Measurements from ENCODE around the gene IRF4.

Gene IRF4

DNA sequence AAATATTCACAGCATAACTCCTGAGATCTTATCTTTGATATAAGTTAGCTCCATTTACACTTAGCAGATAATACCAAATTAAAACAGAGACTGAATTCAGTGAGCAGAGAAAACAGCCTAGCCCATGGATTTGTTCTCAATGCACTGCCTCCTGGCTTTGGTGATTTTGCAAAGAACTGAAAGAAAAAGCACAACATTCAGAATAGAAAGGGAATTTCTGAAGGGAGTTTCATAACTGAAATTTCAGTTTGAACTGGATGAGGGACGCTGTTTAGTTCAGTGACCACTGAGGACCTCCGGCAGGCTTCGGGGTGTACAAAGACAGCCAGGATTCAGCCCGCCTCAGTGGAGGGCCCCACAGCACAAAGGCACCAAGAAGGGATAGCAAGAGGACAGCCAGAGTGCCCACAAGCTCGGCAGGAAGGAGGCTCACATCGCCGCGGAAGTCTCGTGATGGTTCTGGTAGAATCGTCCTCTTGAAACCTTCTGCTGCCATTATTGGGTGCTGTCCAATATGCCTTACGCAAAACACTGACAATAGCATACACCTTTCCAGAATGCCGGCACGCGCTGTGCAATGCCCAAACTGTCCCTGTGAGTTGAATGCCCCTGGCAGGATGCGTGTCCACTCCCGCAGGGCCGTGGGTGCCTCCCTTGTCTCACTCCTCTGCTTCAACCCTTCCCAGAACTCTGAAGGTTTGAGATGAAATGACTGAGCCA is 9.7 kb upstream of the IRF4 start:
- no peak for DNase-seq (ENCODE audit: low spot score)

DNA sequence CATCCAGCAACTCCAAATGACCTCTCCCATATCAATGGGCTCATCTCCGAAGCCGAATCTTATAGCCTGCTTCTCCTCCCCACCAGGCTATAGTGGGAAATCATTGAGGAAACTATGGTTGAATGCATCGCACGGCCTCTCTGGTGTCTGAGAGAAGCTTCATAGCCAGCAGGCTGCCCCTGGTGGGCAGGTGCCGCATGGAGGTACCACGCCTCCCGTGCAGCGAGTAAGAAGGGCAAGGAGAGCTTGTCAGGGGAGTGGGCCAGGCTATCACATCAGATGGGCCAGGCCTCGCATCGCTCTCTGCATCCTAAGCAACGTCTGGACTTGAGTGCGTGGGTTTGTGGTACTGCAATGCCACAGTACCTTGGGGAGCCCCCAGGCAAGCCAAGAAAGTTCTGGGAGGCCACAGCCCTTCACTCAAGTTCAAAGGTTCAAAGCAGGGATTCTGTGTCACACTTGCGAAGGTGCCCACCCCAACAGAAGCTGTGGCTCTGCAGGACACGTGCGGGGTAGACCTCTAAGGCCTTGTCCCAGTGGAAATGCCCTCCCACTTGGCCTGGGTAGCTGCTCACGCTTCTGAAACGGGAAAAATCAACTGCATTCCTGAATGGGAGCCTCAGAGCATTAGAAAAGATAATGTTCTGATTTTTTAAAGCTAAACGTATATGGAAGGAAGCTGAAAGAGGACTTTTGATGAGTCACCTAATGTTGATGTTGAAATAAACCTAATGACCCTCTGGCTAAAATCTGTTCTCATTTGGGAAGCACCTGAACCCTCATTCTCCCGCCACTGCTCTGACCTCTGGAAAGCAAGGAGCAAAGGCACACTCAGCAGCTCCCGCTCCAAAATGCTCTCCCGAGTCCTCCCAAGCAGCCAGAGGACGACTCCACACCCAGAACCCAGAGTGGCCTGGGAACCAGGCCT is 8.4 kb upstream of the IRF4 start:
- no peak for DNase-seq (ENCODE audit: low spot score)

DNA sequence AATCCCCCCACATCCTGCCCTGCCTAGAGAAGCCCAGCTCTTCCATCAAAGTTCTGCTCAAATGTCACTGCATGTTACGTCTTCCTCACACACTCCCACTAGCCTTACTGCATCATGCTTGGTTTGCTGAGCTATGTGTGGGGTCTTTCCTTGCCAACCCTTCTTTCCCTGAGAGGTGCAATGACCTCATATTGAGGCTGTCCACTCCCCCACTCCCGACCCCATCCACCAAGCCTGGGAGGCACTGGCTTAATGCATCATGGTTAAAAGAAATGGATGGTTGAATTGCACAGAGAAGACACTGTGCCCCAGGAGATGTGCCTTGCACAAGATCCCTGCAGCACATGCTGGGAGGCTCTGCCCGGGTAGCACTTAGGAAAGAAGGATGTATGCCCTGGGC is 7.7 kb upstream of the IRF4 start:
- DNase-seq (ENCODE audit: low spot score), result no peak

DNA sequence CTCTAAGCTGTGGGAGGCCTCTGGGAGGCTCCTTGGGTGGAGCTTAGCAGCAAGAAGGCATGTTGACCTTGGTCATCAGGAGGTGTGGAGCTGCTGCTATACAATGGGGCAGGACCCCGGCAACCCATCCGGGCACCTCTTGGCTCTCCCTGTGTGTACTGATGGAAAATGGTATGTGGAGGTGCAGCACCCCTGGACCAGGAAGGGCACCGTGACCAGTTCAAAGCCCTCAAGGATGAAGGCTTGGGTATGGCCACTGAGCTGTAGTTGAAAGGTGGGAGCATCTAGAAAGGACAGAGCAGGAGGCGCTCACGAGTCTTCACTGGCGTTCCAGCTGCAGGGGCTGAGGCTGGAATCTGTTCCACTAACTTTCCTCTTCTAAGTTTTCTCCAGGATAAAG is 6.7 kb upstream of the IRF4 start:
- no peak for DNase-seq (ENCODE audit: low spot score)

DNA sequence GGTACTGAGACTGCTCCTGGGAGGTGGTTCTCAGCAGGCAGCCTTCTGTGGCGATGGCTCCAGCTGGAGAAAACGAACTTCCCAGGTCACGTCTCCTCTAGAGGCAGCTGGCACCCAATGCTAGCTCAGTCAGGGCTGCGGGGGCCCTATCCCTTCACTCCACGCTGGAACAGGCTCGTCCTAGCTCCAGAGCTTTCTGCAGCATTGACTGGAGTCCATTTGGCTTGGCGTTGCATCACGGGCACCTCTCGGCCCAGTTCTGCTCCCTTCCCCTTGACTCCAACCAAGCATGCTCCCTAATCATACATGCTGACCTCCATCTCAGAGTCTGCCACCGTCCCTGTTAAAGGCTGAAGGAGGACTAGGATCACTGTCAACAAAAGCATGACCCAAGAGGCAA is 5.9 kb upstream of the IRF4 start:
- DNase-seq (ENCODE audit: low spot score), result no peak

DNA sequence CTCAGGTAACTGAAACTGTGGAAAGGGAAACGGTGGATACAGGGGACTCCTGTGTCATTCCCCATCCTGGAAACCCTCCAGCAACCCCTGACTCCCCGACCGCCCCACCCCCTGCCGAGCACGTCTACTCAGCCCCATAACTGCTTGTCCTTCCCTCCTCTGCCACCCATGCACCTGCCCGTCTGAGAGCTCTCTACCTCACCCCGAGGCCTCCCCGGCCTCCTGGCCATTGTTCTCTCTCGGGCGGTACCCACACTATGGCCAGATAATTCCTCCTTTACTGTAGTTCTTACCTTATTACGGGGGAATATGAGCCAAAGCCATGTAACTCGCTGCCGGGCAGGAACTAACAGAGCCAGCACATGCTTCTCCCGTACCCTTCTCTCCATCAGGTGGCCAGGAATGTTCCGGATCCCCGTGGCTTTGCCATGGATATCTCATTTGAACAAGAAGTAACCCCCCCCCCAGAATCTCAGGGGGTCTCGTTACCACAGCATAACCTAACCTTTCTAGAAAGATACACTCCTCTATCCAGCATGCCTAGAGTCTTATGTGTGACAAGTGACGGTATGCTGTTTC is 4.8 kb upstream of the IRF4 start:
- no peak for DNase-seq (ENCODE audit: low spot score)

DNA sequence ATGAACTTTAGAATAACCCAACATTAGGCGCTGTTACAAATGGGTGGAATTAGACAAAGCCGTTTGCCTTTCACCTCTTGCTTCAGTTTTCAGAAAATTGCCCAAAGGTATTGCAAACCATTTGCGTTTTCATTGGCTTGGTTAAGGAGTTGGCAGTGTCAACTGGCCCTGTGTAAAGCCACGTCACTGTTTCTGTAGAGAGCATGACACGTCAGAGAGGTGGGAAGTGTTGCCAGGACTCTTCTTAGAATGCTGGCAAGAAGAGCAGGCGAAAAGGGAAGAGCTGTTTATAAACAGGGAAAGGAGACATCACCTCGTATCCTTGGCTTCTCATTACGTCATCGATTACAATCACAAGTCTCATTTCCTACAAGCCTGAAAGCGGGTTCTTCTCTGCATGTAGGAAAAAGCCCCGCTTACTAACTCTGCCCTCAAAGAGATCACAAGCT is 4.2 kb upstream of the IRF4 start:
- no peak for DNase-seq (ENCODE audit: low spot score)

DNA sequence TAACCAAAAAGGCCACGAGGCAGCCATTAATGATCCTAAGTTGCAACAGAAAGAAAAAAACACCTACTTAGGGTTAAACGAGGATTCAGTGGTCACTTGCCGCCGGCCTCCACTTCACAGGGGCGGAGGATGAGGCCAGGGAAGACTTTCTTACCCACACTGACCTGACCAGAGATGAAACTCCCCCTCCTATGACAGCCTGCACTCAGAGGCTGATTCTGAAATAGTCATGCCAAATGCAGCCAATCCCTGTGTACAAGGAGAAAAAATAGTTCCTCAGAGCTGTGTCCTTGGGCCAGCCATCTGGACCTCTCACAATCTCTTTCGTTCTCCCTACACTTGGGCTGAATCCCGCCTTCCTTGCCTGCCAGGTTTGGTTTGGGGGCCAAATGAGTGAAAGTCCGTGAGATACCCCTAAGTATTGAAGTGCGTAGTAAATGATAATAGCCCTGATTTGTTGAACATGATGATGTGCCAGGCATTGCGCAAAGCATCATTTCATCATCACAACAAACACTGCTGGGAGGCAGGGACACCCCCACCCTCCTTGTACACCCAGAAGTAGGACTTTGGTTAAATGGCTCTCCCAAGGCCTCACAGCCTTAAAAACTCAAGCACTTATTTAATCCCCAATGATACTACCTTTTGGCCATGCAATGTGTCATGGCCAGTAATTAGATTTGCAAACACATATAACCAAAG is 3.2 kb upstream of the IRF4 start:
- DNase-seq (ENCODE audit: low spot score), result no peak

DNA sequence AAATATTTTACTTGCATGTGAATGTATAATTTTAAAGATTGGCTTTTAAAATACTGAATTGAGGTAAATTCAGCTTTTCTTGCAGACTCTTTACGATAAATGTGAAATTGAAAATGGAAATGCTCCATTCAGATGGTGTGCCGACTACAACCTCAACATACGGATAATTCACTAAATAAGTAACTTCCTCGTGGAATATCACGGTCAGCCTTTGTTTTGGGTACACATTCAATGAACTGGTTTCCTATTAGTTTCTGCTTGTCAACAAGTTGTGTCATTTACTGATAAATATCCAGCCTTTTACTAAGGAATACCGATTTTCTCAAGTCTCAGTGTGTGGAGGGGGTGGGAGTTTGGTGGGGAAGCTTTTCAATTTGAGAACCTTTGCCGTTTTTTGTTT is 2.4 kb upstream of the IRF4 start:
- DNase-seq (ENCODE audit: low spot score), result no peak

DNA sequence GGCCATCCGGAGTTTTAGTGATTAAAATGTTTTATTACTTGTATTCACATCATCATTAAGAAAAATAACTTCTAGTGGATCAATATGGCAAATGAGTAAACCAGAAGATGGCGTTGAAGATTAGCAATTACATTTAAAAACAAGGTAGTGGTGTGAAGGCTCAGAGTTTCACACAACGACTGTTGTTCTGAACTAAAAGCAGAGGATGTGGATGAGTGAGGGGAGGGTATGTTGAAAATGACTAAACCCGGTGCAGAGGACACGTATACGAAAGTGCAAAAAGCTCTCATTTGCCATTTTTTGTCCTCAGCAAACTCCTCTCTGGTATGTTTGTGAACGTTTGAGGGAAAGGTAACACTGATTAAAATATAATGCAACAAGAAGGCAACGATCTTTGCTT is 1.9 kb upstream of the IRF4 start:
- no peak for DNase-seq (ENCODE audit: low spot score)

DNA sequence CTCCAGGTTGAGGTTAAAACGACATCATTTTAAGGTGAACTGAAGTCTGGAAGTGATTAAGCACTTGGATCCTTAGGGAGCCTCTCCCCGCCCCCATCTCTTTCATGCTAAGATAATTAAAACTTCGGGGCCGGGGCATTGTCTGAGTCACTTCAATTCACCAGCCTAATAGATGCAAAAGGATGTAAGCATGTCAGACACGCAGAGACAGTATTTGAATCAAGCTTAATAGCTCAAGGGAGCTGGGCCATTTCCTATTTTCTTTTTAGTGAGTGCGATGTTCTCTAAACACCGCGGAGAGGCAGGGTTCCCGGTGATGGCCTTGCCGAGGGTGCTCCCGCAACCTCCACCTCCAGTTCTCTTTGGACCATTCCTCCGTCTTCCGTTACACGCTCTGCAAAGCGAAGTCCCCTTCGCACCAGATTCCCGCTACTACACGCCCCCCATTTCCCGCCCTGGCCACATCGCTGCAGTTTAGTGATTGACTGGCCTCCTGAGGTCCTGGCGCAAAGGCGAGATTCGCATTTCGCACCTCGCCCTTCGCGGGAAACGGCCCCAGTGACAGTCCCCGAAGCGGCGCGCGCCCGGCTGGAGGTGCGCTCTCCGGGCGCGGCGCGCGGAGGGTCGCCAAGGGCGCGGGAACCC is 516 bp upstream of the IRF4 start:
- no peak for DNase-seq (ENCODE audit: low spot score)

DNA sequence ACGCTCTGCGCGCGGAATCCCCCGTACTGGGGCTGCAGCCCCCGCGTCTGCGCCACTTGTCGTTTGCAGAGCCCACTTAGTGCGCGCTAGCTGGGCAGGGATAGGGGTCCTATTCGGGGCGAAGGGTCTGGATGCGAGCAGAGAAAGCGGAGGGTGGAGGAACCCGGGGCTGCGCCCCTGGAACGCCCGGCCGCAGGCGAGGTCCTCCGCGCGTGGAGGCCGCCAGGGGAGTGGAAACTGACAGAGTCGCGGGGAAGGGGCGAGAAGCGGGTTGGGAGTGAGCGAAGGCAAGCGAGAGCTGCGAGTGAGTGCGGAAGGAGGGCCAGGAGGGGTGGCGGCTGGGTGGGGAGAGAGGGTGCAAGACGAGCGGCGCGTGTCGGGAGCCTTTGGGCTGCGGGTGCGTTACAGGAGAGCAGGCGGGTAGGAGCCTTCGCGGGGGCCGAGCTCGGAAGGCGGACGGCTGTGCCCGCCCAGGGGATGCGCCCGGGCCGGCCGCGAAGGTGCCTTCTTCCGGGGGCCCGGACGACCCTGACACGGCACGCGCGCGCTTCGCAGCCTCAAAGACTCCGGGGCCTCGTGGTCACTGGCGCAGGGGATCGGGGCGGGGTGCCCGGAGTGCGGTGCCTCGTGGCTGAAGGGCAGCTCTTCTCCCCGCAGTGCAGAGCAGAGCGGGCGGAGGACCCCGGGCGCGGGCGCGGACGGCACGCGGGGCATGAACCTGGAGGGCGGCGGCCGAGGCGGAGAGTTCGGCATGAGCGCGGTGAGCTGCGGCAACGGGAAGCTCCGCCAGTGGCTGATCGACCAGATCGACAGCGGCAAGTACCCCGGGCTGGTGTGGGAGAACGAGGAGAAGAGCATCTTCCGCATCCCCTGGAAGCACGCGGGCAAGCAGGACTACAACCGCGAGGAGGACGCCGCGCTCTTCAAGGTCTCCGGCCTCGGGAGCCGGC is 1.2 kb downstream of the IRF4 start:
- no peak for DNase-seq (ENCODE audit: low spot score)

DNA sequence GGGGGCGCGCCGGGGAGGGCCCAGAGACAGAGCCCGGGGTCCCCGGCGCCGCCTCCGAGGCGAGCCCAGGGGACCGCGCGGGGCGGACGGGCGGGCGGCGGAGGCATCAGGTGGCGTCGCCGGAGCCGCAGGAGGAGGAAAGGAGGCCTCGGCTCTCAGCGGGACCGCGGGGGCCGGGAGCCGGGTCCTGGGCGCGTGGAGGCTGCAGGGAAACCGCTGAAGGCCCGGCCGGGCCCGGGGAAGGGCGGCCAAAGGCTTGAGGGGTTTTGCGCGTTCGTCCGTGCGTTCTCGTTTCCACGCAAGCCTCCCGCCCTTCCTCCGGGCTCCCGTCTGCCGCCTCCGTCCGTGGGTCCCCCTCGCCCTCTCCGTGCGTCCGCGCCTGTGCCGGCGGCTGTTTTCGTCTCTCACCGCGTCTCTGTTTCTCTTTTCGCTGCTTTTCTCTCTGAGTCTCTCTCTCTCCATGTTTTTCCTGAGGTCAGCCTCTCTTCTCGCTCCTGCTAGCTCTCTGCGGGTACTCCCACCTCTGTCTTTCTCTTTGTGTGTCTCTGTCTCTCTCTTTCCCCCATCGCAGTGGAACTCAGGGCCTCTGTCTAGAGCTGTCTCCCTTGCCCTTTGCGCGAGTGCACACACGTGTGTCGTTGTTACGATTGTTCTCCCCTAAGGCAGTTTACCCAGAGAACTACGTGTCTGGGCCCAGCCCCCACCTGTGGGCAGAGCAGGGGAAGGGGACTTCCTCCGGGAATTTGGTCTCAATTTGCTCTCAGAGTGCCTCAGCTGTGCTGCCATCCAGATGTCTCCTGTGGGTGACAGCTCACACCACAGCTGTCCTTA is 2.1 kb downstream of the IRF4 start:
- no peak for DNase-seq (ENCODE audit: low spot score)

DNA sequence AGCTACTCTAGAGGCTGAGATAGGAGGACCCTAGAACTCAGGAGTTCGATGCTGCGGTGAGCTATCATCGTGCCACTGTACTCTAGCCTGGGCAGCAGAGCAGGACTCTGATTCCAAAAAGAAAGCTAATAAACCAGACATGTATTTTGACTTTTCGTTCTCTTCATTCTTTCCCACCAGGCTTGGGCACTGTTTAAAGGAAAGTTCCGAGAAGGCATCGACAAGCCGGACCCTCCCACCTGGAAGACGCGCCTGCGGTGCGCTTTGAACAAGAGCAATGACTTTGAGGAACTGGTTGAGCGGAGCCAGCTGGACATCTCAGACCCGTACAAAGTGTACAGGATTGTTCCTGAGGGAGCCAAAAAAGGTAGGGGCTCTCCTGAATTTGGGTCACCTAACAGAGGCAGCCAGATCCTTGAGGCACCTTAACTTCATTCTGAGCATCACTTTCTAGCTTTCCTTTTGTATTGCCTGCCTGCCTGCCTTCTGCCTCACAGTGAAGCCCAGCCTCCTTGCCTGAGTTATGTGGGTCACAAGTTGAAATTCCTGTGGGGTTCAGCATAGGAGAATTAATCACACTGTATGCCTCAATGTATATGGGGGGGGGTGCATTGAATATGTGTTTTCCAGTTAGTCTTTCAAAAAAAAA is 3.2 kb downstream of the IRF4 start:
- no peak for DNase-seq (ENCODE audit: low spot score)

DNA sequence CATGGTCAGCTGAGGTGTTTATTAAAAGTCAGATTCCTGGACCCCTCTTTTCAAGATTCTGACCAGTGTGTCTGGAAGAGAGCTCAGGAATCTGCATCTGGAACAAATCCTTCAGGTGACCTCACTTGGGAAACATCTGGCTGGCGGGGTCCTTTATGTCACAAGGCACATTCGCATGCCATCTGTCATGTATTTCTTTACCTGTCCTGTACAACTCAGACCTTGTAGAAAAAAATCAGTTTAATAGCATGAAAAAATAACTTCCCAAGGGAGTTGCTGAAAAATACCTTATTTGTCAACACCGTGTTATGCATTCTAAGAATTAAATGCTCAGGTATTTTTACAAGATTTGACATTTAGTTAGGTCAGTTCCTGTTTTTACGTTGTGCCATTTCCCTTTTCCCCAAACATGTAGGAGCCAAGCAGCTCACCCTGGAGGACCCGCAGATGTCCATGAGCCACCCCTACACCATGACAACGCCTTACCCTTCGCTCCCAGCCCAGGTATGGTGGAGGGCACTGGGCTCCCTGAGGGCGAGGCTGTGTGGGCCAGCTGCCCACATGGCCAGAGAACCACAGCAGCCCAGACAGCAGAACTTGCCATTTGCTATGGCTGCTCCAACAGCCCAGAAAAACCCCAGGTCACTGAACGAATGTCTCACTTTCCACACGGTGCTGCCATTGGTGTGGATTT is 4.0 kb downstream of the IRF4 start:
- DNase-seq (ENCODE audit: low spot score), result no peak

DNA sequence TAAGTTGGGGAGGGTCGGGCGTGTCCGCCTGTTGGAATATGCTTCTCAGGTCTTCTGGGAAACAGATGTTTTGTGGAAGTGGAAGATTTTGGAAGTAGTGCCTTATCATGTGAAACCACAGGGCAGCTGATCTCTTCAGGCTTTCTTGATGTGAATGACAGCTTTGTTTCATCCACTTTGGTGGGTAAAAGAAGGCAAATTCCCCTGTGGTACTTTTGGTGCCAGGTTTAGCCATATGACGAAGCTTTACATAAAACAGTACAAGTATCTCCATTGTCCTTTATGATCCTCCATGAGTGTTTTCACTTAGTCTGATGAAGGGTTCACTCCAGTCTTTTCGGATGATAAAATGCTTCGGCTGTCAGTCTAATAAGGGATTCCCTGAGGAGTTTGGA is 4.6 kb downstream of the IRF4 start:
- no peak for DNase-seq (ENCODE audit: low spot score)

DNA sequence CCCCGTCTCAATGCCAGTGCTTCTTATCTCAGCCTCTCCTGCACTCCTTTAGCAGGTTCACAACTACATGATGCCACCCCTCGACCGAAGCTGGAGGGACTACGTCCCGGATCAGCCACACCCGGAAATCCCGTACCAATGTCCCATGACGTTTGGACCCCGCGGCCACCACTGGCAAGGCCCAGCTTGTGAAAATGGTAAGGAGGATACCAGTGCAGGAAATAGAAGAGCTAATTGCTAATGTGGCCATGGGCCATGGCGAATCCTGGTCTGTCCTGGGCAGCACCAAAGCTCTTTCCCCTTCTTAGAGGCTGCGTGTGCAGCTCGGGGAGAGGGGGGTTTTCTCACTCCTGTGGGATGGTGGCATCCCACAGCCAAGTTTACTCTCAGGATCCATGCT is 5.5 kb downstream of the IRF4 start:
- DNase-seq (ENCODE audit: low spot score), result no peak

DNA sequence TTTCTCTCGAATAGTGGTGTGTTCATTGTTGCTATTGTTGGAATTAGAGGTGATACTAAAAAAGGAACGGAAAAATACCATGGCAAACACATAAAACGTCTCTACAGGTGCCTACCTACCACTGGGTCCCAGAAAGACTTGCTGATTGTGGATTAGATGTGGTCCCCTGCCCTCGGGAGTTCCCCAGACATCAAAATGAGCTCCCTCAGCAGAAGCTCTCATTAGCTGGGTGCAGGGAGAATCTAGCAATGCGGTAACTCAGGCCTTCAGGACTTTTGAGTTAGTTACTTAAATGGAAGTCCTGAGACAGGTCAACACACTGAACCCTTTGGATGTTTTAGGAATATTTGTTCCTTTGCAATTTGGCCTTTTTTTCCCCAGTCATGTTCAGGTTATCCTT is 6.1 kb downstream of the IRF4 start:
- DNase-seq (ENCODE audit: low spot score), result no peak

DNA sequence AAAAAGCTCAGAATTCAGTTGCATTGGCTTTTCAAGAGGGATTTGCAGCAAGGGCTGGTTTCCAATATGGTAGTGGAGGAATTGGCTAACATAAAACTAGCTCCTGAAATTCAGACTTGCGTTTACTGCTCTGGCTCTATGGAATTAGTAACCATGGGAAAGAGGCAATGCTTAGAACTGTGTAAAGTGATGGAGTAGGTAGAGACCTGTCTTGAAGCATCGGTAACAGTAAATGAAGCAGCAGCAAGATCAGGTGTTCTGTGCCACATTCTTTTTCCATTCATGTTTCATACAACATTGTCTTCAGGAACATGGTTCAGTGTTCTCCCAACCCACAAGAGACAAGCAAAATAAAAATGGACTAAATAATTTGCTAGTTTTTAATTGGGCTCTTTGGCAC is 6.5 kb downstream of the IRF4 start:
- no peak for DNase-seq (ENCODE audit: low spot score)

Measured in pons (tissue), 1 donor.